ENCODE data around the gene GRHL3. TPM values are rescaled to one million over a fixed set of nuclear protein-coding genes. Genes with fewer than 3 reads are reported as not detected.

The GRHL3 gene
- total RNA-seq, 1 donor from 2014 or later = 2.1 TPM

GRCh38 chr1:24393892-24394291, 74.7 kb downstream of the GRHL3 start:
- H3K9me3 Mint-ChIP-seq (ENCODE audit: unreplicated experiment) = no peaks in the 10 kb centered on the region
- H3K36me3 Mint-ChIP-seq (ENCODE audit: low read depth, unreplicated experiment) = no peaks in the 10 kb centered on the region
- H3K27ac Mint-ChIP-seq (ENCODE audit: unreplicated experiment) = peak overlapping the region; percentile 68
- no peak for DNase-seq (ENCODE audit: low spot score)
- H3K27me3 Mint-ChIP-seq (ENCODE audit: unreplicated experiment) = peaks cover 4% of the 10 kb centered on the region
- H3K4me3 Mint-ChIP-seq (ENCODE audit: unreplicated experiment) = no peak overlapping the region
- TF ChIP-seq CTCF (IDR thresholded peaks at IDR 0.05; ENCODE audit: unreplicated experiment) = no peak
- peaks cover 36% of the 10 kb centered on the region for H3K4me1 Mint-ChIP-seq (ENCODE audit: unreplicated experiment)

GRCh38 chr1:24400065-24400464, 80.9 kb downstream of the GRHL3 start:
- Mint-ChIP-seq H3K36me3 (ENCODE audit: low read depth, unreplicated experiment) (no peaks in the 10 kb centered on the region), H3K27ac (ENCODE audit: unreplicated experiment) (no peak overlapping the region), H3K27me3 (ENCODE audit: unreplicated experiment) (peaks cover 1% of the 10 kb centered on the region), H3K9me3 (ENCODE audit: unreplicated experiment) (no peaks in the 10 kb centered on the region), H3K4me3 (ENCODE audit: unreplicated experiment) (no peak overlapping the region), H3K4me1 (ENCODE audit: unreplicated experiment) (no peaks in the 10 kb centered on the region)
- no peak for DNase-seq (ENCODE audit: low spot score)
- TF ChIP-seq CTCF (IDR thresholded peaks at IDR 0.05; ENCODE audit: unreplicated experiment) = no peak

- no peak for TF ChIP-seq CTCF (IDR thresholded peaks at IDR 0.05; ENCODE audit: unreplicated experiment)
- Mint-ChIP-seq H3K9me3 (ENCODE audit: unreplicated experiment) (no peaks in the 10 kb centered on the region), H3K27me3 (ENCODE audit: unreplicated experiment) (peaks cover 1% of the 10 kb centered on the region), H3K27ac (ENCODE audit: unreplicated experiment) (no peak overlapping the region), H3K4me1 (ENCODE audit: unreplicated experiment) (no peaks in the 10 kb centered on the region), H3K36me3 (ENCODE audit: low read depth, unreplicated experiment) (no peaks in the 10 kb centered on the region), H3K4me3 (ENCODE audit: unreplicated experiment) (no peak overlapping the region)
- DNase-seq (ENCODE audit: low spot score) = no peak
Measured at GRCh38 chr1:24403806-24404205, 84.6 kb downstream of the GRHL3 start.

Other genes with a start within 250 kb of the GRHL3 start
- gene MYOM3, start 207.2 kb upstream of the GRHL3 start, total RNA-seq (ENCODE audit: unreplicated experiment) = 0.59 TPM
- not detected for gene IL22RA1, start 176.2 kb upstream of the GRHL3 start, total RNA-seq (ENCODE audit: unreplicated experiment)
- 3.1 TPM for gene IFNLR1, start 132.1 kb upstream of the GRHL3 start, total RNA-seq (ENCODE audit: unreplicated experiment)
- gene STPG1, start 94.4 kb downstream of the GRHL3 start, total RNA-seq (ENCODE audit: unreplicated experiment) = 10.0 TPM
- 9.4 TPM for gene NIPAL3, start 96.4 kb downstream of the GRHL3 start, total RNA-seq (ENCODE audit: unreplicated experiment)
- gene RCAN3, start 183.5 kb downstream of the GRHL3 start, total RNA-seq (ENCODE audit: unreplicated experiment) = 24.9 TPM
- gene NCMAP, start 236.7 kb downstream of the GRHL3 start, total RNA-seq (ENCODE audit: unreplicated experiment) = 0.05 TPM